Brain microvascular endothelial cell (primary cell): ENCODE data around the gene RAB3C.

Experiments used
- DNase-seq: peaks from one replicate; pipeline ENCODE4 v3.0.0-alpha.2; 2020
- H3K27ac ChIP-seq: fragments of 250-450 bp; sonication (Bioruptor Pico); 2 replicates; pipeline ENCODE4 v1.5.1; 2020; ENCODE audit warnings: mild to moderate bottlenecking, moderate library complexity
- H3K27me3 ChIP-seq: fragments of 250-450 bp; sonication (Bioruptor Pico); replicated peaks from 2 replicates; pipeline ENCODE4 v1.5.1; 2020; ENCODE audit warnings: mild to moderate bottlenecking
- H3K36me3 ChIP-seq: fragments of 250-450 bp; sonication (Bioruptor Pico); replicated peaks from 2 replicates; pipeline ENCODE4 v1.5.1; 2020; ENCODE audit warnings: mild to moderate bottlenecking
- H3K4me3 ChIP-seq: 2 replicates; pipeline ENCODE4 v1.5.1; 2011; ENCODE audit warnings: low read depth, mild to moderate bottlenecking, control low read depth, low read length, moderate library complexity
- CTCF ChIP-seq: IDR thresholded peaks from 2 replicates; pipeline ENCODE4 v1.5.1; 2011; ENCODE audit warnings: low read depth, mild to moderate bottlenecking, moderate library complexity, low read length, control low read depth, inconsistent platforms; ENCODE audit errors: missing control alignments
- in situ Hi-C: cut with HindIII; loops from 2 replicates; pipeline ENCODE4 v1.10.0; 2017; ENCODE audit warnings: low sequenced_read_pairs, low pct_ligation_motif_present

Gene RAB3C

GRCh38 chr5:58904737-58905136 lies 321.9 kb downstream of the RAB3C start:
- no peak for DNase-seq
- Histone ChIP-seq H3K27me3 (no peaks in the 10 kb centered on the region), H3K27ac (no peak overlapping the region), H3K4me3 (no peak overlapping the region), H3K36me3 (no peaks in the 10 kb centered on the region)
- no peak for TF ChIP-seq CTCF
- in situ Hi-C loops: no loop called here

DNA sequence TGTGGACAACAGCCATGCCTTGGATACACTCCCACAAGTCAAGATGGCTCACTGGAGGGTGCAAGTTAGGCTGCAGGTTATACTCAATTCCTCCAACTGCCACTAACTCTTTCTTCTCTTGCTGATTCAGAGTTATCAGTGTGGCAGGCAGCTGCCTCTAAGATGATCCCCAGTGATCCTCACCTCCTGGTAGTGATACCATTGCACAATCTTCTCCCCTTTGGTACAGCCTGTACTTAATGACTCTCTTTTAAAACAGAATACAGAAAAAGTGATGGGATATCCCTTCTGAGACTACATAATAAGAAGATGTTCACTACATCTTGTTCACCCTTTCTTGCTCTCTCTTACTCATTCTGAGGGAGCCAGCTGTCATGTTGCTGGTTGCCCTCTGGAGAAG lies 323.1 kb downstream of the RAB3C start:
- in situ Hi-C loops: no loop called here
- DNase-seq: no peak
- H3K36me3 ChIP-seq: no peaks in the 10 kb centered on the region
- TF ChIP-seq CTCF: no peak
- no peaks in the 10 kb centered on the region for H3K27me3 ChIP-seq
- H3K27ac ChIP-seq: no peak overlapping the region
- no peak overlapping the region for H3K4me3 ChIP-seq
